DOHH2 (cell line): ENCODE results near the gene MIPOL1.

Experiments
- EZH2phosphoT487 ChIP-seq: fragments of 200-600 bp; sonication (generic); IDR thresholded peaks from 2 replicates; pipeline ENCODE4 v1.6.1; 2017; ENCODE audit warnings: borderline replicate concordance, mild to moderate bottlenecking, antibody characterized with exemption, low read length, moderate library complexity, mixed read lengths
- TF ChIP-seq, protein P1 (sequence below): fragments of 200-600 bp; sonication (generic); IDR thresholded peaks from one replicate; pipeline ENCODE4 v1.5.1; 2014; ENCODE audit warnings: antibody characterized with exemption, mild to moderate bottlenecking, low read depth, low read length; ENCODE audit not compliant: poor library complexity, severe bottlenecking

DNA sequence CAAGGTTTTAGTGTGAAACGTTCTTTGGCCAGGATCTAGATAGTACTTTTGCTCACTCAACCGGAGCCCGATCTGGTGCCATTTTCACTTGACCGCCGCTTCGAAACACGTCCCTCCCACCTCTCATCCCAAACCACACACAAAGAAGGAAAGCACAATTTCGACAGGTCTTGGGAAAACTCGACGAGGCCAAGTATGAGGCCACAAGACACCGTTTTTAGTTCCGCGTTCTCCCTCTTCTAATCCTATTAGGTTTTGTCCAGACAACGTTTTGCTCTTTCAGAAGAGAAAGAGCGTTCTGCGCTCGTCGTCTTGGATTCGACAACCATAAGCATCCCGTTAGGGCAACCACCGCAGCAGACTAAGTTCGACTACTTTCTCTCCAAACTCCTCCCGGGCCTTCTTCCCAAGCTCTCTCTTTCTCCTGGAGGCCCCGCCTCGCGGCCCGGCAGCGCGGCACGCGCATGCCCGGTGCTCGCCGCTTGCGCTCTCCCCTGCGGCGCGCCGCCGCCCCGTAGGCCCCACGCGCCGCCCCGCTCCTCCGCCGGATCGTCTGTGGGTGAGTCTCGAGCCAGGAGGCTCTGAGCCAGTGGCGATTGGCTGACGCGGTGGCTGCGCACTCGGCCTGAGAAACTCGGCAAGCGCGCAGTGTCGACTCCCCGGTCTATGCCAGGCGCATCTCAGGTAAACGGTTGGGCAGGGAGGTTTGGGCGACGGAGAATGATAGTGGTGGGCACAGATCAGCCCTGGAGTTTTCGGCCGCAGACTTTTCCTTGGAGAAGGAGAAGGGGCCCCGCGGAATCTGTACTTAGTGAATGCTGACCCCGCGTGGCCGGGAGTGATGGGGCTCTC, at the start of gene MIPOL1:
- TF ChIP-seq, protein P1, sequence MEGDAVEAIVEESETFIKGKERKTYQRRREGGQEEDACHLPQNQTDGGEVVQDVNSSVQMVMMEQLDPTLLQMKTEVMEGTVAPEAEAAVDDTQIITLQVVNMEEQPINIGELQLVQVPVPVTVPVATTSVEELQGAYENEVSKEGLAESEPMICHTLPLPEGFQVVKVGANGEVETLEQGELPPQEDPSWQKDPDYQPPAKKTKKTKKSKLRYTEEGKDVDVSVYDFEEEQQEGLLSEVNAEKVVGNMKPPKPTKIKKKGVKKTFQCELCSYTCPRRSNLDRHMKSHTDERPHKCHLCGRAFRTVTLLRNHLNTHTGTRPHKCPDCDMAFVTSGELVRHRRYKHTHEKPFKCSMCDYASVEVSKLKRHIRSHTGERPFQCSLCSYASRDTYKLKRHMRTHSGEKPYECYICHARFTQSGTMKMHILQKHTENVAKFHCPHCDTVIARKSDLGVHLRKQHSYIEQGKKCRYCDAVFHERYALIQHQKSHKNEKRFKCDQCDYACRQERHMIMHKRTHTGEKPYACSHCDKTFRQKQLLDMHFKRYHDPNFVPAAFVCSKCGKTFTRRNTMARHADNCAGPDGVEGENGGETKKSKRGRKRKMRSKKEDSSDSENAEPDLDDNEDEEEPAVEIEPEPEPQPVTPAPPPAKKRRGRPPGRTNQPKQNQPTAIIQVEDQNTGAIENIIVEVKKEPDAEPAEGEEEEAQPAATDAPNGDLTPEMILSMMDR, result no peak
- no peak for TF ChIP-seq EZH2phosphoT487
